ENCODE data around the gene SLC35F3.

- TF ChIP-seq CTCF (IDR thresholded peaks at IDR 0.05 in 4 of 5, conservative IDR thresholded peaks at IDR 0.05 in 1 of 5) (no peak), POLR2A (IDR thresholded peaks at IDR 0.05) (no peak)
Measured at GRCh38 chr1:234316486-234316885, 412.0 kb downstream of the SLC35F3 start.
